ENCODE data around the gene ARID1B. TPM values are rescaled to one million over a fixed set of nuclear protein-coding genes. Genes with fewer than 3 reads are reported as not detected.

Gene ARID1B
- total and polyA plus RNA-seq, 10 of the 15 experiments (the other 5 are each of a cell fraction or from before 2014, with no cell fraction given), result 24.7 to 133 (median 54.6) TPM

- no peak overlapping the region for H3K9ac ChIP-seq (ENCODE audit: control insufficient read depth, insufficient read depth, low read length)
- intact Hi-C loops (cut with micrococcal nuclease; ENCODE audit: unreplicated experiment), result no loop called here
- POLR2A ChIA-PET, result interaction anchor here (1.0 to 1.9 kb wide), 3 partner anchors 9 to 168 kb away, joined by 3 to 4 read pairs (median 3); no protein-coding TSS in a partner anchor
Measured at GRCh38 chr6:156954191-156954590, 177.0 kb downstream of the ARID1B start.

GRCh38 chr6:156954816-156955215 lies 177.6 kb downstream of the ARID1B start:
- H4K20me1 ChIP-seq (ENCODE audit: control insufficient read depth, insufficient read depth), result no peaks in the 10 kb centered on the region
- no peaks in the 10 kb centered on the region; the same call in 2 of the 3 replicates for H3K9me3 ChIP-seq (replicated peaks; ENCODE audit: control insufficient read depth, insufficient read depth, low read length)
- H3K27ac ChIP-seq (ENCODE audit: control insufficient read depth, insufficient read depth), result no peak overlapping the region
- H3K79me2 ChIP-seq (ENCODE audit: control insufficient read depth, insufficient read depth, low read length), result peaks cover 87% of the 10 kb centered on the region
- H3K4me3 ChIP-seq, result no peak overlapping the region
- H3K9ac ChIP-seq (ENCODE audit: control insufficient read depth, insufficient read depth, low read length), result no peak overlapping the region
- RAD21 ChIA-PET (ENCODE audit: unreplicated experiment), result interaction anchor here (1.1 to 1.3 kb wide), 3 partner anchors 10 to 44 kb away, joined by 3 to 4 read pairs (median 3); no protein-coding TSS in a partner anchor
- intact Hi-C loops (cut with micrococcal nuclease; ENCODE audit: unreplicated experiment) (no loop called here), in situ Hi-C loops (cut with MboI) (no loop called here)
- H2AFZ ChIP-seq (ENCODE audit: control insufficient read depth, low read depth, low read length), result no peak overlapping the region
- SMC1A ChIA-PET (ENCODE audit: uncharacterized antibody, unreplicated experiment), result interaction anchor here (0.7 to 5.3 kb wide), 12 partner anchors 9 to 92 kb away, joined by 3 to 37 read pairs (median 4); no protein-coding TSS in a partner anchor
- BruUV-seq (replicated peaks), result no TSS peak
- peaks cover 0 to 10% of the 10 kb centered on the region in 2 experiments; a peak in 2 of 4 replicates for H3K36me3 ChIP-seq (ENCODE audit: control insufficient read depth in 2 of 2, insufficient read depth in 2 of 2, low read length in 1 of 2)
- H3K4me1 ChIP-seq (ENCODE audit: control insufficient read depth, insufficient read depth, low read length), result peaks cover 18% of the 10 kb centered on the region
- POLR2A ChIA-PET, result interaction anchor here (1.3 to 1.6 kb wide), 2 partner anchors 11 to 37 kb away, joined by 3 to 4 read pairs; no protein-coding TSS in a partner anchor
- WGBS (ENCODE audit: insufficient coverage, insufficient replicate concordance, low lambda C conversion rate, missing lambda C conversion rate), result 98% methylated on average over 12 of the region's 12 CpGs
- DNase-seq (ENCODE audit: low read depth, low spot score), result no peak
- CTCF ChIA-PET, result interaction anchor here (0.7 to 2.1 kb wide), 7 partner anchors 10 to 390 kb away, joined by 3 to 11 read pairs (median 4); no protein-coding TSS in a partner anchor
- H3K27me3 ChIP-seq (replicated peaks in 1 of 2; ENCODE audit: control insufficient read depth in 2 of 2, insufficient read depth in 2 of 2, low read length in 1 of 2), result no peaks in the 10 kb centered on the region
- no peak overlapping the region for H3K4me2 ChIP-seq (ENCODE audit: control insufficient read depth, insufficient read depth)
- no peak for ATAC-seq
- no peak for FAIRE-seq
- no peak for TF ChIP-seq PAX8 (IDR thresholded peaks at IDR 0.05)
- no peak for TF ChIP-seq SIN3A (IDR thresholded peaks at IDR 0.05; ENCODE audit: low read depth, low read length)
- no peak for TF ChIP-seq HDAC6 (IDR thresholded peaks at IDR 0.05; ENCODE audit: unreplicated experiment)
- TF ChIP-seq TCF3 (IDR thresholded peaks at IDR 0.05; ENCODE audit: borderline replicate concordance, insufficient read depth, low read depth, low read length), result no peak
- TF ChIP-seq ZZZ3 (IDR thresholded peaks at IDR 0.05; ENCODE audit: control insufficient read depth, insufficient read length, low read depth), result no peak
- TF ChIP-seq REST (IDR thresholded peaks at IDR 0.05; ENCODE audit: low read depth, low read length), result no peak
- no peak for TF ChIP-seq RUNX3 (IDR thresholded peaks at IDR 0.05; ENCODE audit: low read length)
- TF ChIP-seq TARDBP (IDR thresholded peaks at IDR 0.05; ENCODE audit: borderline replicate concordance), result no peak

More at GRCh38 chr6:156954191-156954590, 177.0 kb downstream of the ARID1B start:
- ATAC-seq (no peak), DNase-seq (ENCODE audit: low read depth, low spot score) (no peak), FAIRE-seq (no peak)
- H3K27me3 ChIP-seq (replicated peaks in 1 of 2; ENCODE audit: control insufficient read depth in 2 of 2, insufficient read depth in 2 of 2, low read length in 1 of 2), result no peaks in the 10 kb centered on the region
- H2AFZ ChIP-seq (ENCODE audit: control insufficient read depth, low read depth, low read length), result no peak overlapping the region
- peaks cover 18% of the 10 kb centered on the region for H3K4me1 ChIP-seq (ENCODE audit: control insufficient read depth, insufficient read depth, low read length)
- peaks cover 91% of the 10 kb centered on the region for H3K79me2 ChIP-seq (ENCODE audit: control insufficient read depth, insufficient read depth, low read length)
- ChIA-PET CTCF (interaction anchor here (0.7 to 2.1 kb wide), 8 partner anchors 10 to 390 kb away, joined by 3 to 11 read pairs (median 4); no protein-coding TSS in a partner anchor), RAD21 (ENCODE audit: unreplicated experiment) (interaction anchor here (1.1 to 2.4 kb wide), 6 partner anchors 11 to 165 kb away, joined by 3 to 10 read pairs (median 3); no protein-coding TSS in a partner anchor), SMC1A (ENCODE audit: uncharacterized antibody, unreplicated experiment) (interaction anchor here (0.7 to 5.3 kb wide), 13 partner anchors 10 to 390 kb away, joined by 3 to 37 read pairs (median 4); no protein-coding TSS in a partner anchor)
- H4K20me1 ChIP-seq (ENCODE audit: control insufficient read depth, insufficient read depth), result no peaks in the 10 kb centered on the region
- H3K36me3 ChIP-seq (ENCODE audit: control insufficient read depth in 2 of 2, insufficient read depth in 2 of 2, low read length in 1 of 2), result peaks cover 0 to 11% of the 10 kb centered on the region in 2 experiments; a peak in 2 of 4 replicates
- no peak overlapping the region for H3K4me2 ChIP-seq (ENCODE audit: control insufficient read depth, insufficient read depth)
- TF ChIP-seq MYB (IDR thresholded peaks at IDR 0.05; ENCODE audit: borderline replicate concordance, low read depth, low read length) (no peak), ZNF384 (IDR thresholded peaks at IDR 0.05; ENCODE audit: borderline replicate concordance, low read depth, low read length) (no peak), MEF2A (IDR thresholded peaks at IDR 0.05; ENCODE audit: insufficient read depth, low read depth, low read length) (no peak), ZBED1 (IDR thresholded peaks at IDR 0.05; ENCODE audit: borderline replicate concordance) (no peak), YBX1 (IDR thresholded peaks at IDR 0.05) (no peak), ATF7 (IDR thresholded peaks at IDR 0.05; ENCODE audit: low read depth) (no peak), ZNF622 (IDR thresholded peaks at IDR 0.05) (no peak), ASH2L (IDR thresholded peaks at IDR 0.05; ENCODE audit: borderline replicate concordance, low read depth) (no peak), YY1 (IDR thresholded peaks at IDR 0.05; ENCODE audit: low read depth, low read length) (no peak), SRF (IDR thresholded peaks at IDR 0.05; ENCODE audit: low read depth in 2 of 2, low read length in 2 of 2) (no peak), RBBP5 (conservative IDR thresholded peaks at IDR 0.05) (no peak), TCF12 (IDR thresholded peaks at IDR 0.05; ENCODE audit: low read depth, low read length) (no peak), SUZ12 (IDR thresholded peaks at IDR 0.05; ENCODE audit: unreplicated experiment) (no peak), RB1 (IDR thresholded peaks at IDR 0.05; ENCODE audit: borderline replicate concordance) (no peak)
- in situ Hi-C loops (cut with MboI), result no loop called here
- no TSS peak for BruUV-seq (replicated peaks)
- H3K9me3 ChIP-seq (replicated peaks; ENCODE audit: control insufficient read depth, insufficient read depth, low read length), result no peaks in the 10 kb centered on the region; the same call in 2 of the 3 replicates
- no peak overlapping the region for H3K4me3 ChIP-seq
- no peak overlapping the region for H3K27ac ChIP-seq (ENCODE audit: control insufficient read depth, insufficient read depth)
- 97% methylated on average over 2 of the region's 2 CpGs for WGBS (ENCODE audit: insufficient coverage, insufficient replicate concordance, low lambda C conversion rate, missing lambda C conversion rate)

Measured in GM12878 (cell line).